GM23338 (cell line): ENCODE data around the gene SLFN12L. TPM values are rescaled to one million over a fixed set of nuclear protein-coding genes. Genes with fewer than 3 reads are reported as not detected.
"Not testable (repeated sequence)": the region's sequence is repeated elsewhere in the genome, so short reads cannot be mapped to it uniquely, and the experiment has no call there.

Experiments used
- ATAC-seq: fragments of 200-7000 bp; cut with Tn5 transposase; 3 replicates; pipeline ENCODE4 v1.9.1; 2020
- DNase-seq: peaks from one replicate; pipeline ENCODE4 v3.0.0-alpha.2; 2015; ENCODE audit warnings: low spot score
- H2AFZ ChIP-seq: fragments of 200-600 bp; sonication (generic); 2 replicates; pipeline ENCODE4 v1.8.0; 2016; ENCODE audit warnings: antibody characterized with exemption, mild to moderate bottlenecking, moderate library complexity
- H3F3A ChIP-seq: fragments of 200-600 bp; sonication (generic); replicated peaks from 2 replicates; pipeline ENCODE4 v1.8.0; 2017; ENCODE audit warnings: antibody characterized with exemption, mixed run types, low read depth
- H3K27ac ChIP-seq: fragments of 200-600 bp; sonication (generic); 2 replicates; pipeline ENCODE4 v1.6.1; 2016; ENCODE audit warnings: low read depth
- H3K27me3 ChIP-seq: fragments of 200-600 bp; sonication (generic); 2 replicates; pipeline ENCODE4 v1.8.0; 2016; ENCODE audit warnings: mild to moderate bottlenecking, mixed run types, moderate library complexity; ENCODE audit not compliant: insufficient read depth
- H3K36me3 ChIP-seq: fragments of 200-600 bp; sonication (generic); 2 replicates; pipeline ENCODE4 v1.8.0; 2016; ENCODE audit warnings: mild to moderate bottlenecking; ENCODE audit not compliant: insufficient read depth
- H3K4me1 ChIP-seq: fragments of 200-600 bp; sonication (generic); 2 replicates; pipeline ENCODE4 v1.8.0; 2016; ENCODE audit warnings: mild to moderate bottlenecking, moderate library complexity; ENCODE audit not compliant: insufficient read depth
- H3K4me2 ChIP-seq: fragments of 200-600 bp; sonication (generic); 2 replicates; pipeline ENCODE4 v1.7.1; 2017; ENCODE audit warnings: mixed run types
- H3K4me3 ChIP-seq: fragments of 200-600 bp; sonication (generic); 2 replicates; pipeline ENCODE4 v1.6.1; 2016; ENCODE audit warnings: mixed run types
- H3K79me2 ChIP-seq: fragments of 200-600 bp; sonication (generic); replicated peaks from 2 replicates; pipeline ENCODE4 v1.8.0; 2017; ENCODE audit warnings: mild to moderate bottlenecking; ENCODE audit not compliant: insufficient read depth
- H3K9me2 ChIP-seq: fragments of 200-600 bp; sonication (generic); 2 replicates; pipeline ENCODE4 v1.8.0; 2017; ENCODE audit not compliant: insufficient read depth
- H4K20me1 ChIP-seq: fragments of 200-600 bp; sonication (generic); replicated peaks from 2 replicates; pipeline ENCODE4 v1.8.0; 2017; ENCODE audit warnings: mild to moderate bottlenecking; ENCODE audit not compliant: insufficient read depth
- H3K27ac Mint-ChIP-seq: 2 replicates; pipeline ENCODE4 v1.8.0; 2020; ENCODE audit warnings: inconsistent platforms, mild to moderate bottlenecking, moderate library complexity, mixed read lengths
- H3K27me3 Mint-ChIP-seq: 3 replicates; pipeline ENCODE4 v1.8.0; 2022; ENCODE audit warnings: low read depth, mild to moderate bottlenecking, moderate library complexity, mixed read lengths, inconsistent platforms; ENCODE audit not compliant: insufficient read depth, poor library complexity
- H3K36me3 Mint-ChIP-seq: 3 replicates; pipeline ENCODE4 v1.8.0; 2021; ENCODE audit warnings: low read depth, mild to moderate bottlenecking, inconsistent platforms, moderate library complexity, mixed read lengths
- H3K4me1 Mint-ChIP-seq: 3 replicates; pipeline ENCODE4 v1.8.0; 2020; ENCODE audit warnings: mild to moderate bottlenecking, inconsistent platforms, mixed read lengths
- H3K4me3 Mint-ChIP-seq: 3 replicates; pipeline ENCODE4 v1.8.0; 2021; ENCODE audit warnings: moderate library complexity, mild to moderate bottlenecking, inconsistent platforms, mixed read lengths
- H3K9me3 Mint-ChIP-seq: 3 replicates; pipeline ENCODE4 v1.8.0; 2020; ENCODE audit warnings: moderate library complexity, mild to moderate bottlenecking, inconsistent platforms, mixed read lengths
- CREB1 ChIP-seq: fragments of 250-450 bp; sonication (Bioruptor Pico); IDR thresholded peaks from 2 replicates; pipeline ENCODE4 v1.5.0; 2020; ENCODE audit warnings: low read depth, mild to moderate bottlenecking, moderate library complexity
- CTCF ChIP-seq, 2 experiments: fragments of 200-600 bp in 1 of 2; sonication (generic) in 1 of 2; conservative IDR thresholded peaks; 2 replicates each; pipeline versions ENCODE4 v1.5.1 to v1.6.1; 2016 to 2017; ENCODE audit warnings: antibody characterized with exemption in 2 of 2, low read depth in 2 of 2, mild to moderate bottlenecking in 2 of 2, moderate library complexity in 1 of 2
- ETS1 ChIP-seq: IDR thresholded peaks from 2 replicates; pipeline ENCODE4 v1.6.1; 2016; ENCODE audit warnings: antibody characterized with exemption
- EZH2 ChIP-seq: fragments of 200-600 bp; sonication (generic); IDR thresholded peaks from one replicate; pipeline ENCODE4 v1.8.0; 2017; ENCODE audit warnings: antibody characterized with exemption, mild to moderate bottlenecking, low read depth; ENCODE audit not compliant: unreplicated experiment
- JUNB ChIP-seq: IDR thresholded peaks from one replicate; pipeline ENCODE4 v1.6.1; 2016; ENCODE audit warnings: antibody characterized with exemption; ENCODE audit not compliant: unreplicated experiment
- NANOG ChIP-seq: IDR thresholded peaks from 2 replicates; pipeline ENCODE4 v1.6.1; 2016; ENCODE audit warnings: antibody characterized with exemption, borderline replicate concordance
- POLR2AphosphoS5 ChIP-seq: IDR thresholded peaks from 2 replicates; pipeline ENCODE4 v1.6.1; 2016; ENCODE audit warnings: antibody characterized with exemption, low read depth
- REST ChIP-seq: IDR thresholded peaks from one replicate; pipeline ENCODE4 v1.6.1; 2018; ENCODE audit warnings: antibody characterized with exemption; ENCODE audit not compliant: unreplicated experiment
- STAT1 ChIP-seq: IDR thresholded peaks from one replicate; pipeline ENCODE4 v1.6.1; 2016; ENCODE audit warnings: antibody characterized with exemption; ENCODE audit not compliant: unreplicated experiment
- ZNF114 ChIP-seq: fragments of 250-450 bp; sonication (Bioruptor Pico); IDR thresholded peaks from 2 replicates; pipeline ENCODE4 v1.5.0; 2020; ENCODE audit warnings: mild to moderate bottlenecking, moderate library complexity
- ZNF331 ChIP-seq: fragments of 250-450 bp; sonication (Bioruptor Pico); IDR thresholded peaks from 2 replicates; pipeline ENCODE4 v1.5.0; 2020; ENCODE audit warnings: low read depth, mild to moderate bottlenecking, moderate library complexity
- polyA plus RNA-seq: library from polyadenylated mRNA; unstranded; fragments of >200 nt; fragmentation: Nextera tagmentation; extraction: Ambion mirVana; gene quantifications from 2 replicates; pipeline ENCODE4 v1.2.1, GENCODE V29; 2016
- total RNA-seq: library from RNA; depleted of rRNA; stranded (reverse); fragments of >200 nt; shearing (Covaris generic); gene quantifications from 2 replicates; pipeline ENCODE4 v1.2.3, GENCODE V29; 2014

The SLFN12L gene
- total and polyA plus RNA-seq, 2 experiments from 2014 or later, result not detected

- no peak overlapping the region for H3K4me2 ChIP-seq
- no peaks in the 10 kb centered on the region for H3K36me3 ChIP-seq
- no peak overlapping the region for H3K4me3 ChIP-seq
- Mint-ChIP-seq H3K4me3 (no peak overlapping the region), H3K27ac (no peak overlapping the region), H3K4me1 (no peaks in the 10 kb centered on the region; the same call in 2 of the 3 replicates), H3K9me3 (no peaks in the 10 kb centered on the region), H3K36me3 (no peaks in the 10 kb centered on the region), H3K27me3 (peaks cover 4% of the 10 kb centered on the region)
- H3K9me2 ChIP-seq, result no peaks in the 10 kb centered on the region
- no peaks in the 10 kb centered on the region; the same call in 1 of the 2 replicates for H4K20me1 ChIP-seq
- H3K79me2 ChIP-seq, result no peaks in the 10 kb centered on the region
- no peak overlapping the region for H2AFZ ChIP-seq
- TF ChIP-seq EZH2 (no peak), POLR2AphosphoS5 (no peak), CREB1 (no peak), NANOG (no peak)
- H3K27me3 ChIP-seq, result no peaks in the 10 kb centered on the region
- no peak overlapping the region for H3K27ac ChIP-seq
- no peak for ATAC-seq
- no peak for DNase-seq
- no peaks in the 10 kb centered on the region for H3K4me1 ChIP-seq
- H3F3A ChIP-seq, result no peaks in the 10 kb centered on the region
Measured at GRCh38 chr17:35536664-35537171, 760 bp downstream of the SLFN12L start.

- H3K27me3 Mint-ChIP-seq, H3K4me1 ChIP-seq, H3K36me3 Mint-ChIP-seq, H3K36me3 ChIP-seq, H3K79me2 ChIP-seq, H3K27me3 ChIP-seq, H3K4me3 ChIP-seq, H4K20me1 ChIP-seq, H3K4me2 ChIP-seq, H2AFZ ChIP-seq, H3K27ac ChIP-seq, DNase-seq, H3K9me3 Mint-ChIP-seq, ATAC-seq, H3K4me3 Mint-ChIP-seq, H3K4me1 Mint-ChIP-seq, H3K9me2 ChIP-seq, H3K27ac Mint-ChIP-seq, H3F3A ChIP-seq: not testable (repeated sequence)
Measured at GRCh38 chr17:35535406-35535805, 2.1 kb downstream of the SLFN12L start.

GRCh38 chr17:35534576-35535093 is 2.8 kb downstream of the SLFN12L start:
- ATAC-seq (no peak), DNase-seq (no peak)
- Mint-ChIP-seq H3K4me1 (no peaks in the 10 kb centered on the region; the same call in 2 of the 3 replicates), H3K27me3 (peaks cover 4% of the 10 kb centered on the region), H3K36me3 (no peaks in the 10 kb centered on the region), H3K27ac (no peak overlapping the region), H3K9me3 (no peaks in the 10 kb centered on the region), H3K4me3 (no peak overlapping the region)
- Histone ChIP-seq H3K27ac (no peak overlapping the region), H2AFZ (no peak overlapping the region), H3K4me1 (no peaks in the 10 kb centered on the region), H3K79me2 (no peaks in the 10 kb centered on the region), H3F3A (no peaks in the 10 kb centered on the region), H3K4me3 (no peak overlapping the region), H3K36me3 (no peaks in the 10 kb centered on the region), H4K20me1 (no peaks in the 10 kb centered on the region; the same call in 1 of the 2 replicates), H3K4me2 (no peak overlapping the region), H3K9me2 (no peaks in the 10 kb centered on the region), H3K27me3 (no peaks in the 10 kb centered on the region)
- no peak for TF ChIP-seq ZNF331 (CRISPR knock-in tag)
- no peak for TF ChIP-seq NANOG
- no peak for TF ChIP-seq ETS1
- no peak for TF ChIP-seq STAT1
- no peak for TF ChIP-seq EZH2
- TF ChIP-seq JUNB, result no peak
- no peak for TF ChIP-seq REST
- TF ChIP-seq POLR2AphosphoS5, result no peak
- TF ChIP-seq ZNF114 (CRISPR knock-in tag), result no peak
- no peak for TF ChIP-seq CTCF (conservative IDR thresholded peaks at IDR 0.05; ENCODE audit: low read depth in 2 of 2)
